HG02763 (cell line): ENCODE results near the gene ST6GAL1.
A peak's percentile ranks its signal among the peaks of the same experiment; 100 is the strongest.
"Not testable (repeated sequence)": the region's sequence is repeated elsewhere in the genome, so short reads cannot be mapped to it uniquely, and the experiment has no call there.

Experiments used
- ATAC-seq: cut with Tn5 transposase; IDR thresholded peaks from one replicate; pipeline ENCODE4 v1.9.1; 2021; ENCODE audit warnings: mild to moderate bottlenecking, moderate library complexity; ENCODE audit not compliant: unreplicated experiment

Gene ST6GAL1

GRCh38 chr3:186939536-186939935 is 9.2 kb downstream of the ST6GAL1 start:
- no peak for ATAC-seq

- ATAC-seq, result no peak
These were observed 10.6 kb downstream of the ST6GAL1 start for GRCh38 chr3:186940967-186941366.

- no peak for ATAC-seq
These were observed 11.8 kb downstream of the ST6GAL1 start for GRCh38 chr3:186942168-186942567.

GRCh38 chr3:186945255-186945823 is 15.0 kb downstream of the ST6GAL1 start:
- no peak for ATAC-seq

GRCh38 chr3:186946756-186947375 is 16.5 kb downstream of the ST6GAL1 start:
- peak; percentile 73 for ATAC-seq

- no peak for ATAC-seq
These were observed 19.1 kb downstream of the ST6GAL1 start for GRCh38 chr3:186949281-186949982.

- no peak for ATAC-seq
These were observed 20.2 kb downstream of the ST6GAL1 start for GRCh38 chr3:186950402-186951093.

- no peak for ATAC-seq
These were observed 21.6 kb downstream of the ST6GAL1 start for GRCh38 chr3:186951640-186952552.

GRCh38 chr3:186953011-186953487 is 22.7 kb downstream of the ST6GAL1 start:
- ATAC-seq, result no peak

- not testable (repeated sequence) for ATAC-seq
These were observed 23.8 kb downstream of the ST6GAL1 start for GRCh38 chr3:186953992-186954699.

- ATAC-seq, result no peak
These were observed 25.8 kb downstream of the ST6GAL1 start for GRCh38 chr3:186955898-186956696.

GRCh38 chr3:186959029-186959624 is 28.8 kb downstream of the ST6GAL1 start:
- ATAC-seq, result no peak

- no peak for ATAC-seq
These were observed 30.0 kb downstream of the ST6GAL1 start for GRCh38 chr3:186960347-186960746.

- no peak for ATAC-seq
These were observed 32.1 kb downstream of the ST6GAL1 start for GRCh38 chr3:186962445-186962844.

GRCh38 chr3:186963636-186964035 is 33.3 kb downstream of the ST6GAL1 start:
- no peak for ATAC-seq

- no peak for ATAC-seq
These were observed 33.7 kb downstream of the ST6GAL1 start for GRCh38 chr3:186964071-186964470.

GRCh38 chr3:186964616-186965015 is 34.3 kb downstream of the ST6GAL1 start:
- ATAC-seq, result no peak

GRCh38 chr3:186965141-186965879 is 35.0 kb downstream of the ST6GAL1 start:
- ATAC-seq, result no peak
